Endometrium (tissue), 2 donors: ENCODE measurements around the gene MRPL17.
"Not testable (repeated sequence)": the region's sequence is repeated elsewhere in the genome, so short reads cannot be mapped to it uniquely, and the experiment has no call there.

ENCODE experiments used
- FAIRE-seq: peaks from 2 replicates; lab custom pipeline; 2012; peaks lifted over from hg19 to GRCh38; lab: Jason Lieb, UNC
- donor health status: control.
- donor health status: control.

MRPL17 gene

GRCh38 chr11:6682936-6683861 lies at the start of gene MRPL17:
TSS of gene MRPL17 (minus strand) at chr11:6683340. CDS start at chr11:6683296, 44 bp downstream.
- peak; percentile 96 for FAIRE-seq

- no peak for FAIRE-seq
These were observed 45.0 kb upstream of the MRPL17 start for GRCh38 chr11:6727971-6728760.

- no peak for FAIRE-seq
These were observed 42.3 kb upstream of the MRPL17 start for GRCh38 chr11:6725386-6725896.

- no peak for FAIRE-seq
These were observed 40.9 kb upstream of the MRPL17 start for GRCh38 chr11:6724013-6724412.

GRCh38 chr11:6721343-6721742 lies 38.2 kb upstream of the MRPL17 start:
- no peak for FAIRE-seq

- FAIRE-seq, result no peak
These were observed 36.4 kb upstream of the MRPL17 start for GRCh38 chr11:6719576-6719975.

GRCh38 chr11:6717426-6717825 lies 34.3 kb upstream of the MRPL17 start:
- no peak for FAIRE-seq

- not testable (repeated sequence) for FAIRE-seq
These were observed 28.4 kb upstream of the MRPL17 start for GRCh38 chr11:6711552-6711951.

GRCh38 chr11:6708876-6709275 lies 25.7 kb upstream of the MRPL17 start:
- no peak for FAIRE-seq

- FAIRE-seq, result peak; percentile 85
These were observed 22.9 kb upstream of the MRPL17 start for GRCh38 chr11:6705905-6706535.

GRCh38 chr11:6703247-6704063 lies 20.3 kb upstream of the MRPL17 start:
- no peak for FAIRE-seq

GRCh38 chr11:6701955-6702354 lies 18.8 kb upstream of the MRPL17 start:
- not testable (repeated sequence) for FAIRE-seq

- FAIRE-seq, result peak; percentile 39
These were observed 12.2 kb upstream of the MRPL17 start for GRCh38 chr11:6695377-6695776.

- FAIRE-seq, result peak; percentile 12
These were observed 11.0 kb upstream of the MRPL17 start for GRCh38 chr11:6694229-6694535.

- no peak for FAIRE-seq
These were observed 10.4 kb upstream of the MRPL17 start for GRCh38 chr11:6693342-6694228.

GRCh38 chr11:6692128-6692527 lies 9.0 kb upstream of the MRPL17 start:
- FAIRE-seq, result no peak

- not testable (repeated sequence) for FAIRE-seq
These were observed 7.4 kb upstream of the MRPL17 start for GRCh38 chr11:6690431-6691132.

GRCh38 chr11:6687876-6688275 lies 4.7 kb upstream of the MRPL17 start:
- no peak for FAIRE-seq

GRCh38 chr11:6686006-6686405 lies 2.9 kb upstream of the MRPL17 start:
- no peak for FAIRE-seq

GRCh38 chr11:6684068-6684467 lies 928 bp upstream of the MRPL17 start:
- not testable (repeated sequence) for FAIRE-seq
